Neural progenitor cell (in vitro differentiated cells): ENCODE results near the gene HIVEP2. TPM values are rescaled to one million over a fixed set of nuclear protein-coding genes. Genes with fewer than 3 reads are reported as not detected.

ENCODE experiments used
- DNase-seq: peaks from one replicate; pipeline ENCODE4 v3.0.0-alpha.2; 2016; ENCODE audit warnings: low spot score
- H2AFZ ChIP-seq: fragments of 200-600 bp; sonication (generic); replicated peaks from 2 replicates; pipeline ENCODE4 v1.6.1; 2016; ENCODE audit warnings: antibody characterized with exemption
- H3F3A ChIP-seq: fragments of 200-600 bp; sonication (generic); 2 replicates; pipeline ENCODE4 v1.6.1; 2016; ENCODE audit warnings: antibody characterized with exemption, low read depth
- H3K27ac ChIP-seq: fragments of 200-600 bp; sonication (generic); 2 replicates; pipeline ENCODE4 v1.5.1; 2016; ENCODE audit warnings: mild to moderate bottlenecking
- H3K27me3 ChIP-seq: fragments of 200-600 bp; sonication (generic); 2 replicates; pipeline ENCODE4 v1.6.1; 2016; ENCODE audit warnings: mild to moderate bottlenecking, moderate library complexity
- H3K36me3 ChIP-seq: fragments of 200-600 bp; sonication (generic); 2 replicates; pipeline ENCODE4 v1.5.1; 2016
- H3K4me1 ChIP-seq: fragments of 200-600 bp; sonication (generic); 2 replicates; pipeline ENCODE4 v1.6.1; 2016; ENCODE audit warnings: mixed run types
- H3K4me2 ChIP-seq: fragments of 200-600 bp; sonication (generic); 2 replicates; pipeline ENCODE4 v1.6.1; 2016
- H3K4me3 ChIP-seq: fragments of 200-600 bp; sonication (generic); 2 replicates; pipeline ENCODE4 v1.5.1; 2016
- H3K79me2 ChIP-seq: fragments of 200-600 bp; sonication (generic); 2 replicates; pipeline ENCODE4 v1.6.1; 2016; ENCODE audit warnings: low read depth
- H3K9ac ChIP-seq: fragments of 200-600 bp; sonication (generic); 2 replicates; pipeline ENCODE4 v1.6.1; 2016
- H3K9me3 ChIP-seq: fragments of 200-600 bp; sonication (generic); 2 replicates; pipeline ENCODE4 v1.5.1; 2016; ENCODE audit warnings: low read depth
- H4K20me1 ChIP-seq: fragments of 200-600 bp; sonication (generic); 2 replicates; pipeline ENCODE4 v1.6.1; 2016; ENCODE audit warnings: low read depth
- H3K27ac Mint-ChIP-seq: 3 replicates; pipeline ENCODE4 v1.8.0; 2021; ENCODE audit warnings: mixed read lengths
- H3K27me3 Mint-ChIP-seq: 2 replicates; pipeline ENCODE4 v1.8.0; 2022; ENCODE audit warnings: low read depth, mild to moderate bottlenecking, inconsistent platforms, moderate library complexity, mixed read lengths; ENCODE audit not compliant: insufficient read depth
- H3K36me3 Mint-ChIP-seq: 3 replicates; pipeline ENCODE4 v1.8.0; 2021; ENCODE audit warnings: mixed read lengths
- H3K4me1 Mint-ChIP-seq: 3 replicates; pipeline ENCODE4 v1.8.0; 2021; ENCODE audit warnings: mixed read lengths
- H3K4me3 Mint-ChIP-seq: 3 replicates; pipeline ENCODE4 v1.8.0; 2021; ENCODE audit warnings: mild to moderate bottlenecking, moderate library complexity, mixed read lengths
- H3K9me3 Mint-ChIP-seq: 3 replicates; pipeline ENCODE4 v1.8.0; 2020; ENCODE audit warnings: mixed read lengths
- EZH2 ChIP-seq: fragments of 200-600 bp; sonication (generic); IDR thresholded peaks from 2 replicates; pipeline ENCODE4 v1.6.1; 2017; ENCODE audit warnings: antibody characterized with exemption, mild to moderate bottlenecking, moderate library complexity
- EZH2phosphoT487 ChIP-seq: fragments of 200-600 bp; sonication (generic); IDR thresholded peaks from 2 replicates; pipeline ENCODE4 v1.6.1; 2017; ENCODE audit warnings: antibody characterized with exemption
- total RNA-seq: library from RNA; depleted of rRNA; stranded (reverse); fragments of >200 nt; gene quantifications from 2 replicates; pipeline ENCODE4 v1.2.3, GENCODE V29; 2015; ENCODE audit warnings: low replicate concordance
- TF ChIP-seq, protein P1 (sequence below): fragments of 200-600 bp; sonication (generic); IDR thresholded peaks from 2 replicates; pipeline ENCODE4 v1.5.1; 2017; ENCODE audit warnings: antibody characterized with exemption, mild to moderate bottlenecking

Gene HIVEP2
- total RNA-seq, 1 donor from 2014 or later, result 2.1 TPM

DNA sequence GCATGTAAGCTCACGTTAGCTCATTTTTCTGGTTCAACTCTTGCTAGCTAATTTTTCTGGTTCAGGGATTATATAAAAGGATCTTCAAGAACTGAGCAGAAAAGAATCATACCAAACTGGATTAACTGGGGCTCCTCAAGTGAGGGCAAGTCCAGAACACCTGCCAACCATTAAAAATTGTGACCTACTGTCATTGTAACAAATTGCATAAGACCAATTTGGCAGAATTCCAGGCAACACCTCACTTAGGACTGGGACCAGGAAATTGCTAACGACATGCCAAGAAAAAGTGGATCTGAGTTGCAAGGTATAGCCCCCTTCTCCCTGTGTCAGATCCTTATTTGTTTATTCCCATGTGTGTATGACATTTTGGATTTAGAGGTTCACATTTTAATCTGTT lies 216.6 kb downstream of the HIVEP2 start:
- H3K9me3 ChIP-seq, result no peaks in the 10 kb centered on the region
- no peaks in the 10 kb centered on the region for H3K79me2 ChIP-seq
- no peak overlapping the region for H3K27ac Mint-ChIP-seq
- no peak for DNase-seq
- no peaks in the 10 kb centered on the region for H3K27me3 Mint-ChIP-seq
- H3K36me3 ChIP-seq, result no peaks in the 10 kb centered on the region
- no peaks in the 10 kb centered on the region for H4K20me1 ChIP-seq
- peaks cover 6% of the 10 kb centered on the region for H3K4me1 Mint-ChIP-seq
- H3K4me2 ChIP-seq, result no peak overlapping the region
- no peak overlapping the region for H3K9ac ChIP-seq
- no peaks in the 10 kb centered on the region for H3K27me3 ChIP-seq
- no peaks in the 10 kb centered on the region for H3F3A ChIP-seq
- no peak overlapping the region for H3K4me3 ChIP-seq
- H3K27ac ChIP-seq, result no peak overlapping the region
- no peak overlapping the region for H2AFZ ChIP-seq
- TF ChIP-seq EZH2 (no peak), EZH2phosphoT487 (no peak)
- TF ChIP-seq, protein P1, sequence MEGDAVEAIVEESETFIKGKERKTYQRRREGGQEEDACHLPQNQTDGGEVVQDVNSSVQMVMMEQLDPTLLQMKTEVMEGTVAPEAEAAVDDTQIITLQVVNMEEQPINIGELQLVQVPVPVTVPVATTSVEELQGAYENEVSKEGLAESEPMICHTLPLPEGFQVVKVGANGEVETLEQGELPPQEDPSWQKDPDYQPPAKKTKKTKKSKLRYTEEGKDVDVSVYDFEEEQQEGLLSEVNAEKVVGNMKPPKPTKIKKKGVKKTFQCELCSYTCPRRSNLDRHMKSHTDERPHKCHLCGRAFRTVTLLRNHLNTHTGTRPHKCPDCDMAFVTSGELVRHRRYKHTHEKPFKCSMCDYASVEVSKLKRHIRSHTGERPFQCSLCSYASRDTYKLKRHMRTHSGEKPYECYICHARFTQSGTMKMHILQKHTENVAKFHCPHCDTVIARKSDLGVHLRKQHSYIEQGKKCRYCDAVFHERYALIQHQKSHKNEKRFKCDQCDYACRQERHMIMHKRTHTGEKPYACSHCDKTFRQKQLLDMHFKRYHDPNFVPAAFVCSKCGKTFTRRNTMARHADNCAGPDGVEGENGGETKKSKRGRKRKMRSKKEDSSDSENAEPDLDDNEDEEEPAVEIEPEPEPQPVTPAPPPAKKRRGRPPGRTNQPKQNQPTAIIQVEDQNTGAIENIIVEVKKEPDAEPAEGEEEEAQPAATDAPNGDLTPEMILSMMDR, result no peak
- H3K4me1 ChIP-seq, result no peaks in the 10 kb centered on the region
- peaks cover 2% of the 10 kb centered on the region for H3K9me3 Mint-ChIP-seq
- H3K36me3 Mint-ChIP-seq, result no peaks in the 10 kb centered on the region
- H3K4me3 Mint-ChIP-seq, result no peak overlapping the region

DNA sequence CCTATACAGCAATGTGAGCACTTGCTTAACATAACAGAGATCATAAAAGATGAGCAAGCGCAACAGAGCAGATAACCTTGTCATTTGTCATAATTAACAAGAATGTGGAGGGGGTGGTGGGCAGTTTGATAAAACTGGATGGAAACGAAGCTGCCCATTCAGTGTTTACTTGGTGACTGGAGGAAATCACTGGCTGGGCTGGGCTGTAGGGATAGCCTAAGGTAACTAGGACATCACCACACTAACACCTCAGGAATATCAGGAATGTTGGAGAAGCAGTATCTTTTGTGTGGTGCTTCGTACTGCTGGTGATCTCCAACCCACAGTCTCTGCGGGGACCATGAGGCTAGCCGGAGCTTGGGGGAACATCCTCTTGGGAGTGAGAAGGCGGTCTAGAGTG lies 218.4 kb downstream of the HIVEP2 start:
- H3K27ac Mint-ChIP-seq, result no peak overlapping the region
- H2AFZ ChIP-seq, result no peak overlapping the region

DNA sequence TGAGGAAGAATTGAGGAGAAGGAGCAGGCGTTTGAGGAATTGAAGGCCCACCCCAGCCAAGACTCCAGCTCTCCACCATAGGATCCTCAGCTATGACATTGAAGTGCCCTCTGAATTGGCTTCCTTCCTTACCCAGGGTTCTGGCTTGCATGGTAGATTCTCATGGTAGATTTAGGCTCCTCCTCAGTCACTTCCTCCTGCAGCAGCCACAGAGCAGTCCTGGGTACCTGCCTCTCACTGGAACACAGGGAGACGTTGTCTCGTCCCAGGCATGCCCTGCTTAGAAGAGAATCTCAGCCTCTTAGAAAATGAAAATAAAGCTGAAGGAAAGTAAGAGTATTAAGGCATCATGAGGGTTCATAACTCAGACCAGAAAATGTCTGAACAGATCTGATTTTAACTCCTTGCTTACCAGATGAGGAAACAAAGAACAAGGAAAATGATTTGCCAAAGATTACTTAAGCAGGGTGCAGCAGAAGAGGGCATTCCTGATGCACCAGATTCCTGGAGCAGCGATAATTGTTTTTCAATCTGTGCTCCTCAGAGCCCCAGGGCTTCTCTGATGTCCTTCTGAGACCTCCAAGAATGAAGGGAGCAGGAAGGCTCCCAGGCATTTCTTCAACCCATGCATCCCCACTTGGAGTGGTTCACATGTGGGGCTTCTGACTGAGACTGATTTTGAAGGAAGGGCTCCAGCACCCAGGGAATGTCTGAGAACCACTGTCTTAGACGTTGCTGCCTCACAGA lies 219.8 kb downstream of the HIVEP2 start:
- no peaks in the 10 kb centered on the region for H3K36me3 Mint-ChIP-seq
- H3K9me3 Mint-ChIP-seq, result peaks cover 2% of the 10 kb centered on the region
- H3K27me3 Mint-ChIP-seq, result no peaks in the 10 kb centered on the region
- Histone ChIP-seq H3K36me3 (no peaks in the 10 kb centered on the region), H3K9me3 (no peaks in the 10 kb centered on the region), H3K79me2 (no peaks in the 10 kb centered on the region), H3K27ac (no peak overlapping the region), H3F3A (no peaks in the 10 kb centered on the region), H3K4me2 (no peak overlapping the region), H4K20me1 (no peaks in the 10 kb centered on the region), H3K4me1 (no peaks in the 10 kb centered on the region), H2AFZ (peak overlapping the region; percentile 52), H3K4me3 (no peak overlapping the region), H3K27me3 (no peaks in the 10 kb centered on the region), H3K9ac (no peak overlapping the region)
- no peak for TF ChIP-seq EZH2
- TF ChIP-seq, protein P1, result no peak
- TF ChIP-seq EZH2phosphoT487, result no peak
- H3K27ac Mint-ChIP-seq, result no peak overlapping the region
- peaks cover 6% of the 10 kb centered on the region for H3K4me1 Mint-ChIP-seq
- no peak for DNase-seq
- H3K4me3 Mint-ChIP-seq, result no peak overlapping the region

More for the DNA sequence above, 218.4 kb downstream of the HIVEP2 start:
- Mint-ChIP-seq H3K9me3 (peaks cover 2% of the 10 kb centered on the region), H3K4me1 (peaks cover 6% of the 10 kb centered on the region), H3K27me3 (no peaks in the 10 kb centered on the region), H3K4me3 (no peak overlapping the region), H3K36me3 (no peaks in the 10 kb centered on the region)
- no peak overlapping the region for H3K4me3 ChIP-seq
- TF ChIP-seq, protein P1, result no peak
- no peak for TF ChIP-seq EZH2
- TF ChIP-seq EZH2phosphoT487, result no peak
- no peak overlapping the region for H3K9ac ChIP-seq
- no peaks in the 10 kb centered on the region for H3F3A ChIP-seq
- H3K9me3 ChIP-seq, result no peaks in the 10 kb centered on the region
- no peaks in the 10 kb centered on the region for H3K4me1 ChIP-seq
- H3K4me2 ChIP-seq, result no peak overlapping the region
- no peaks in the 10 kb centered on the region for H3K27me3 ChIP-seq
- no peaks in the 10 kb centered on the region for H3K79me2 ChIP-seq
- DNase-seq, result no peak
- H4K20me1 ChIP-seq, result no peaks in the 10 kb centered on the region
- H3K27ac ChIP-seq, result no peak overlapping the region
- no peaks in the 10 kb centered on the region for H3K36me3 ChIP-seq
